Right atrium auricular region (tissue), 2 donors: Measurements from ENCODE around the gene SCRN3. TPM values are rescaled to one million over a fixed set of nuclear protein-coding genes. Genes with fewer than 3 reads are reported as not detected.
"Not testable (repeated sequence)": the region's sequence is repeated elsewhere in the genome, so short reads cannot be mapped to it uniquely, and the experiment has no call there.

Source experiments
- DNase-seq: peaks from one replicate; pipeline ENCODE4 v3.0.0-alpha.2; 2019; ENCODE audit warnings: low spot score
- H3K27ac ChIP-seq, 2 donors: fragments of 200-600 bp; sonication (generic); 1 replicate in 1 of 2; 2 replicates in 1 of 2; pipeline ENCODE4 v1.5.1; 2016 to 2019
- H3K27me3 ChIP-seq, 2 donors: fragments of 200-600 bp; sonication (generic); one replicate each; pipeline versions ENCODE4 v1.5.1 to v1.6.0; 2017 to 2019
- H3K36me3 ChIP-seq: fragments of 200-600 bp; sonication (generic); one replicate; pipeline ENCODE4 v1.5.1; 2016
- H3K4me1 ChIP-seq, 2 donors: fragments of 200-600 bp; sonication (generic); one replicate each; pipeline versions ENCODE4 v1.5.1 to v1.6.0; 2017 to 2019
- H3K4me3 ChIP-seq, 2 donors: fragments of 200-600 bp; sonication (generic); 1 replicate in 1 of 2; 2 replicates in 1 of 2; pipeline ENCODE4 v1.5.1; 2017 to 2019; ENCODE audit warnings: mild to moderate bottlenecking in 1 of 2, moderate library complexity in 1 of 2
- H3K9me3 ChIP-seq, 2 donors: fragments of 200-600 bp; sonication (generic); one replicate each; pipeline ENCODE4 v1.5.1; 2019
- CTCF ChIP-seq, 2 donors: fragments of 200-600 bp; sonication (generic); IDR thresholded peaks; one replicate each; pipeline ENCODE4 v1.5.1; 2019; ENCODE audit warnings: antibody characterized with exemption in 2 of 2
- total RNA-seq, 2 donors: library from RNA; depleted of rRNA; stranded (reverse); fragments of >200 nt; gene quantifications; one replicate each; pipeline ENCODE4 v1.1.0, GENCODE V29; 2016

SCRN3 gene
- total RNA-seq, 2 donors from 2014 or later = 11.4 to 23.5 TPM

DNA sequence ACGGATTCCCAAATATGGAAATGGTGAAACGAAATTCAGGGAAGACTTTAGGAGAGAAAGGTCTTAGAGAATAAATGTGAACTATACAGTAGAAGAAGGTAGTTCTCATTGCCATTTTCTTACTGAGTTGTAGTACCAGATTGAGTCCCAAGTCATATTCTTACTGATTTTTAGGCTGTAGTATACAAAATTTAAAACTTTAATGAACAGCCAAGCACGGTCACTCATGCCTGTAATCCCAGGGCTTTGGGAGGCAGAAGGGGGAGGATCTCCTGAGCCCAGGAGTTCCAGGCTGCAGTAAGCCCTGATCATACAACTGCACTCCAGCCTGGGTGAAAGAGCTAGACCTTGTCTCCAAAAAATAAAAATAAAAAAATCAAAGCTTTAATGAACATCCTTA is 2.2 kb downstream of the SCRN3 start:
- H3K27me3 ChIP-seq = no peaks in the 10 kb centered on the region
- H3K4me1 ChIP-seq = peaks cover 0 to 32% of the 10 kb centered on the region in 2 donors
- no peak overlapping the region for H3K4me3 ChIP-seq
- no peak for DNase-seq
- no peaks in the 10 kb centered on the region for H3K9me3 ChIP-seq
- H3K27ac ChIP-seq = no peak overlapping the region
- no peak for TF ChIP-seq CTCF (IDR thresholded peaks at IDR 0.05)
- peaks cover 7% of the 10 kb centered on the region for H3K36me3 ChIP-seq

DNA sequence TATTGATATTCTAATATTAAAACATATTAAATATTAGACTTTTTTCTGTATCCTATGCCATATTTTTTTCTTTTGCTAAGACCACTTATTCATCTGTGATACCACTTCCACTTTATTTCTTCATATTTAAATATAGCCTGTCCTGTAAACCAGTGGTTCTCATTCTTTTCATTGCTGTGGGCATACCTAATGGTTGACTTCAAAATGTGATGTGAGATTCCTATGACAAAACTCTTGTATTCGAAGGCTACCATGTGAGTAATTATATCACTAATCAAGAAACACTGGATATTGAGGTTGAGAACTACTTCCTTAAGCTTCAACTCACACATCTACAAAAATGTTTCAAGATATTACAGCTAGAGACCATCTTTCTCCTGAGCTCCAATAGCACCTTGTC is 3.6 kb downstream of the SCRN3 start:
- no peak for DNase-seq
- Histone ChIP-seq H3K27me3 (no peaks in the 10 kb centered on the region), H3K27ac (no peak overlapping the region), H3K4me1 (peaks cover 0 to 19% of the 10 kb centered on the region in 2 donors), H3K36me3 (peaks cover 10% of the 10 kb centered on the region), H3K4me3 (no peak overlapping the region), H3K9me3 (no peaks in the 10 kb centered on the region)
- no peak for TF ChIP-seq CTCF (IDR thresholded peaks at IDR 0.05)

GRCh38 chr2:174400853-174401252 is 5.3 kb downstream of the SCRN3 start:
- Histone ChIP-seq H3K4me1 (peaks cover 0 to 11% of the 10 kb centered on the region in 2 donors), H3K27me3 (no peaks in the 10 kb centered on the region), H3K36me3 (peaks cover 11% of the 10 kb centered on the region), H3K9me3 (no peaks in the 10 kb centered on the region), H3K4me3 (no peak overlapping the region), H3K27ac (no peak overlapping the region)
- no peak for TF ChIP-seq CTCF (IDR thresholded peaks at IDR 0.05)
- DNase-seq = no peak

DNA sequence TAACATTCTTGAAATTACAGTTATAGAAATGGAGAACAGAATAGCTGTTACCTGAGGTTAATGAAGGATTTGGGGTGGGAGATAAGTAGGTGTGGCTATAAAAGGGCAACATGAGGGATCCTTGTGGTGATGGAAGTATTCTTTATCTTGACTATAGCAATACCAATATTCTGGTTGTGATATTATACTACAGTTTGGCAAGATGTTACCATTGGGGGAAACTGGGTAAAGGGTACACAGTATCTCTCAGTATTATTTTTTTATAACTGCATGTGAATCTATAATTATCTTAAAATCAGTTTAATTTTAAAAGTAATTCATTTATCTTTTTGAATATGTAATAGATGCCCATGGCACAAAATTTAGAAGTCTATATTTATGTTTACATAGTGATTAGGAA is 8.1 kb downstream of the SCRN3 start:
- no peaks in the 10 kb centered on the region for H3K9me3 ChIP-seq
- no peak for TF ChIP-seq CTCF (IDR thresholded peaks at IDR 0.05)
- H3K4me3 ChIP-seq = no peak overlapping the region
- H3K4me1 ChIP-seq = no peaks in the 10 kb centered on the region
- peaks cover 11% of the 10 kb centered on the region for H3K36me3 ChIP-seq
- no peaks in the 10 kb centered on the region for H3K27me3 ChIP-seq
- no peak overlapping the region for H3K27ac ChIP-seq
- no peak for DNase-seq

- not testable (repeated sequence) for H3K4me1 ChIP-seq, H3K36me3 ChIP-seq, DNase-seq, H3K27me3 ChIP-seq, H3K4me3 ChIP-seq, H3K9me3 ChIP-seq, H3K27ac ChIP-seq
These were observed 14.5 kb downstream of the SCRN3 start for GRCh38 chr2:174410039-174410438.

DNA sequence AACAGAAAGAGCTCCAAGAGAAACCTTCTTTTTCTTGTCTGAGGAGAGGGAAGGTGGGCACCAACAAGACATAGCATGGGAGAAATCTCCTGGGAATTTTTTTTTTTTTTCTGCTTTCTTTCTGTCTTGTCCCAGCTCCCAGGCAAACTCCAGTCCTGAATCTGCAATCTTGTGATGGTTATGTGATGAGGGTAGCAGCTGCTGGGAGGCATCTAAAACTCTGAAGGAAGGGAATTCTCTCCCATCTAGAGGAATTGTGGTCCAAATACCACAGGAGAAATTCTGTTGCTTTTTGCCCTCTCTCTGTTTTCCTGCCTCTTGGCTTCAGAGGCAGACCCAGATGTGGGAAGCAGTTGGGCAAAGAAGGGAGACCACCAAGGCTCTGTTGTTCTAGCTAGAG is 16.7 kb downstream of the SCRN3 start:
- H3K36me3 ChIP-seq = peaks cover 3% of the 10 kb centered on the region
- DNase-seq = no peak
- H3K27ac ChIP-seq = no peak overlapping the region
- H3K4me3 ChIP-seq = no peak overlapping the region
- H3K9me3 ChIP-seq = no peaks in the 10 kb centered on the region
- no peak for TF ChIP-seq CTCF (IDR thresholded peaks at IDR 0.05)
- no peaks in the 10 kb centered on the region for H3K4me1 ChIP-seq
- no peaks in the 10 kb centered on the region for H3K27me3 ChIP-seq
